ENCODE data around the gene HEXD. TPM values are rescaled to one million over a fixed set of nuclear protein-coding genes. Genes with fewer than 3 reads are reported as not detected.

Gene HEXD
- total RNA-seq, 1 experiment from 2014 or later, result 30.0 TPM

- POLR2A ChIA-PET (ENCODE audit: unreplicated experiment), result interaction anchor here (0.6 kb wide), 1 partner anchor 30 kb away, joined by 4 read pairs; no protein-coding TSS in a partner anchor
- no peak overlapping the region for H2AFZ ChIP-seq
These were observed 2.4 kb upstream of the HEXD start for GRCh38 chr17:82415786-82416185.

GRCh38 chr17:82416264-82416663 lies 1.9 kb upstream of the HEXD start:
- intact Hi-C loops (cut with micrococcal nuclease; ENCODE audit: unreplicated experiment), result loop anchor here (5.0 kb wide), 1 partner anchor 136 kb away; no protein-coding TSS in a partner anchor
- ChIA-PET CTCF (no interaction called here), POLR2A (ENCODE audit: unreplicated experiment) (interaction anchor here (0.6 kb wide), 1 partner anchor 30 kb away, joined by 4 read pairs; no protein-coding TSS in a partner anchor)
- Histone ChIP-seq H3K9me2 (ENCODE audit: insufficient read depth) (no peaks in the 10 kb centered on the region), H3K4me1 (replicated peaks; ENCODE audit: insufficient read depth) (peaks cover 9% of the 10 kb centered on the region), H3F3A (ENCODE audit: insufficient read depth, low read depth) (no peaks in the 10 kb centered on the region), H3K79me2 (ENCODE audit: low read depth) (0 out of 2 replicates have a peak, but pooled peaks cover 3% of the 10 kb centered on the region), H3K4me3 (no peak overlapping the region), H4K20me1 (ENCODE audit: insufficient read depth) (peaks cover 9% of the 10 kb centered on the region), H3K27me3 (ENCODE audit: insufficient read depth, low read depth) (no peaks in the 10 kb centered on the region), H2AFZ (no peak overlapping the region), H3K27ac (no peak overlapping the region), H3K9me3 (ENCODE audit: insufficient read depth, low read depth) (no peaks in the 10 kb centered on the region), H3K36me3 (ENCODE audit: low read depth) (0 out of 2 replicates have a peak, but pooled peaks cover 3% of the 10 kb centered on the region), H3K4me2 (no peak overlapping the region)
- DNase-seq, result no peak
- TF ChIP-seq CTCF (conservative IDR thresholded peaks at IDR 0.05), result no peak
- TF ChIP-seq EZH2 (IDR thresholded peaks at IDR 0.05; ENCODE audit: low read depth), result no peak
- BruUV-seq (replicated peaks), result no TSS peak

More at GRCh38 chr17:82415786-82416185, 2.4 kb upstream of the HEXD start:
- Histone ChIP-seq H3K9me2 (ENCODE audit: insufficient read depth) (no peaks in the 10 kb centered on the region), H3K36me3 (ENCODE audit: low read depth) (0 out of 2 replicates have a peak, but pooled peaks cover 3% of the 10 kb centered on the region), H3K9me3 (ENCODE audit: insufficient read depth, low read depth) (no peaks in the 10 kb centered on the region), H3K79me2 (ENCODE audit: low read depth) (0 out of 2 replicates have a peak, but pooled peaks cover 3% of the 10 kb centered on the region), H3K27ac (no peak overlapping the region), H4K20me1 (ENCODE audit: insufficient read depth) (peaks cover 9% of the 10 kb centered on the region), H3K27me3 (ENCODE audit: insufficient read depth, low read depth) (no peaks in the 10 kb centered on the region), H3K4me3 (no peak overlapping the region), H3F3A (ENCODE audit: insufficient read depth, low read depth) (no peaks in the 10 kb centered on the region), H3K4me1 (replicated peaks; ENCODE audit: insufficient read depth) (peaks cover 9% of the 10 kb centered on the region), H3K4me2 (no peak overlapping the region)
- CTCF ChIA-PET, result no interaction called here
- intact Hi-C loops (cut with micrococcal nuclease; ENCODE audit: unreplicated experiment), result loop anchor here (5.0 kb wide), 1 partner anchor 137 kb away; no protein-coding TSS in a partner anchor
- TF ChIP-seq CTCF (conservative IDR thresholded peaks at IDR 0.05) (no peak), EZH2 (IDR thresholded peaks at IDR 0.05; ENCODE audit: low read depth) (no peak)
- no peak for DNase-seq
- no TSS peak for BruUV-seq (replicated peaks)

GRCh38 chr17:82416771-82417170 lies 1.4 kb upstream of the HEXD start:
- H3K36me3 ChIP-seq (ENCODE audit: low read depth), result 0 out of 2 replicates have a peak, but pooled peaks cover 3% of the 10 kb centered on the region
- H3K79me2 ChIP-seq (ENCODE audit: low read depth), result 0 out of 2 replicates have a peak, but pooled peaks cover 3% of the 10 kb centered on the region
- H3K9me3 ChIP-seq (ENCODE audit: insufficient read depth, low read depth), result no peaks in the 10 kb centered on the region
- H3K27me3 ChIP-seq (ENCODE audit: insufficient read depth, low read depth), result no peaks in the 10 kb centered on the region
- intact Hi-C loops (cut with micrococcal nuclease; ENCODE audit: unreplicated experiment), result loop anchor here (5.0 kb wide), 1 partner anchor 136 kb away; no protein-coding TSS in a partner anchor
- DNase-seq, result no peak
- no peak overlapping the region for H2AFZ ChIP-seq
- H3K27ac ChIP-seq, result no peak overlapping the region
- ChIA-PET CTCF (no interaction called here), POLR2A (ENCODE audit: unreplicated experiment) (no interaction called here)
- H3K4me1 ChIP-seq (replicated peaks; ENCODE audit: insufficient read depth), result peaks cover 9% of the 10 kb centered on the region
- no peaks in the 10 kb centered on the region for H3F3A ChIP-seq (ENCODE audit: insufficient read depth, low read depth)
- peaks cover 9% of the 10 kb centered on the region for H4K20me1 ChIP-seq (ENCODE audit: insufficient read depth)
- no peaks in the 10 kb centered on the region for H3K9me2 ChIP-seq (ENCODE audit: insufficient read depth)
- H3K4me2 ChIP-seq, result no peak overlapping the region
- TF ChIP-seq EZH2 (IDR thresholded peaks at IDR 0.05; ENCODE audit: low read depth), result no peak
- TF ChIP-seq CTCF (conservative IDR thresholded peaks at IDR 0.05), result peak; percentile 26; the same call in 1 of the 2 replicates
- no peak overlapping the region for H3K4me3 ChIP-seq
- BruUV-seq (replicated peaks), result no TSS peak
